GM23248 (cell line): Measurements from ENCODE around the gene NAALADL2. TPM values are rescaled to one million over a fixed set of nuclear protein-coding genes. Genes with fewer than 3 reads are reported as not detected.

Source experiments
- DNase-seq: peaks from one replicate; pipeline ENCODE4 v3.0.0-alpha.2; 2015
- H2AFZ ChIP-seq: fragments of 200-600 bp; sonication (generic); 2 replicates; pipeline ENCODE4 v1.6.1; 2016; ENCODE audit warnings: antibody characterized with exemption
- H3F3A ChIP-seq: fragments of 200-600 bp; sonication (generic); 2 replicates; pipeline ENCODE4 v1.6.1; 2016; ENCODE audit warnings: mild to moderate bottlenecking, antibody characterized with exemption, mixed run types; ENCODE audit not compliant: insufficient read depth
- H3K27ac ChIP-seq: fragments of 200-600 bp; sonication (generic); 2 replicates; pipeline ENCODE4 v1.5.1; 2016; ENCODE audit warnings: mild to moderate bottlenecking
- H3K27me3 ChIP-seq: fragments of 200-600 bp; sonication (generic); replicated peaks from 2 replicates; pipeline ENCODE4 v1.6.1; 2016; ENCODE audit warnings: mild to moderate bottlenecking; ENCODE audit not compliant: insufficient read depth
- H3K36me3 ChIP-seq: fragments of 200-600 bp; sonication (generic); 2 replicates; pipeline ENCODE4 v1.6.1; 2016; ENCODE audit warnings: low read depth, mild to moderate bottlenecking
- H3K4me1 ChIP-seq: fragments of 200-600 bp; sonication (generic); 2 replicates; pipeline ENCODE4 v1.6.1; 2016; ENCODE audit warnings: mild to moderate bottlenecking; ENCODE audit not compliant: insufficient read depth
- H3K4me2 ChIP-seq: fragments of 200-600 bp; sonication (generic); one replicate; pipeline ENCODE4 v1.6.1; 2016; ENCODE audit warnings: mild to moderate bottlenecking; ENCODE audit not compliant: unreplicated experiment
- H3K4me3 ChIP-seq: fragments of 200-600 bp; sonication (generic); 2 replicates; pipeline ENCODE4 v1.5.1; 2016; ENCODE audit warnings: mild to moderate bottlenecking
- H3K79me2 ChIP-seq: fragments of 200-600 bp; sonication (generic); 2 replicates; pipeline ENCODE4 v1.6.1; 2016; ENCODE audit warnings: mild to moderate bottlenecking; ENCODE audit not compliant: insufficient read depth
- H3K9ac ChIP-seq: fragments of 200-600 bp; sonication (generic); 2 replicates; pipeline ENCODE4 v1.6.1; 2016; ENCODE audit warnings: mild to moderate bottlenecking
- H3K9me2 ChIP-seq: fragments of 200-600 bp; sonication (generic); 2 replicates; pipeline ENCODE4 v1.6.1; 2016; ENCODE audit warnings: mixed run types, mild to moderate bottlenecking, moderate library complexity; ENCODE audit not compliant: insufficient read depth
- H3K9me3 ChIP-seq: fragments of 200-600 bp; sonication (generic); one replicate; pipeline ENCODE4 v1.6.1; 2017; ENCODE audit warnings: low read depth
- H4K20me1 ChIP-seq: fragments of 200-600 bp; sonication (generic); 2 replicates; pipeline ENCODE4 v1.6.0; 2016; ENCODE audit not compliant: insufficient read depth
- EZH2 ChIP-seq: fragments of 200-600 bp; sonication (generic); IDR thresholded peaks from 2 replicates; pipeline ENCODE4 v1.6.1; 2018; ENCODE audit warnings: antibody characterized with exemption, mild to moderate bottlenecking; ENCODE audit not compliant: insufficient read depth, poor library complexity, severe bottlenecking
- EZH2phosphoT487 ChIP-seq: fragments of 200-600 bp; sonication (generic); IDR thresholded peaks from 2 replicates; pipeline ENCODE4 v1.6.1; 2018; ENCODE audit warnings: antibody characterized with exemption, moderate library complexity, mild to moderate bottlenecking, low read depth; ENCODE audit not compliant: insufficient read depth
- WGBS, 2 experiments: methylation state at CpG; one replicate each; pipeline ENCODE4 v1.1.6; 2015 to 2017; ENCODE audit warnings: low lambda C conversion rate in 2 of 2, low coverage in 1 of 2; ENCODE audit errors: missing lambda C conversion rate in 2 of 2; 5-methylcytosine and 5-hydroxymethylcytosine counted together
- in situ Hi-C: fragments of 300-500 bp; cut with MboI; formaldehyde crosslinking; loops from 2 replicates; pipeline ENCODE4 v1.15.0; 2020
- polyA plus RNA-seq: library from polyadenylated mRNA; unstranded; fragments of >200 nt; fragmentation: Nextera tagmentation; extraction: Ambion mirVana; gene quantifications from 2 replicates; pipeline ENCODE4 v1.2.1, GENCODE V29; 2016
- total RNA-seq: library from RNA; depleted of rRNA; stranded (reverse); fragments of >200 nt; shearing (Covaris generic); gene quantifications from 2 replicates; pipeline ENCODE4 v1.2.3, GENCODE V29; 2014

The NAALADL2 gene
- total and polyA plus RNA-seq, 2 experiments from 2014 or later: 20.5 to 81.0 TPM

GRCh38 chr3:174821477-174821876 lies 37.7 kb upstream of the NAALADL2 start:
- H3K4me1 ChIP-seq: peaks cover 3% of the 10 kb centered on the region; the same call in 1 of the 2 replicates
- H4K20me1 ChIP-seq: no peaks in the 10 kb centered on the region
- no peaks in the 10 kb centered on the region for H3K9me3 ChIP-seq
- H2AFZ ChIP-seq: no peak overlapping the region
- in situ Hi-C loops: no loop called here
- peaks cover 3% of the 10 kb centered on the region; the same call in 1 of the 2 replicates for H3K9me2 ChIP-seq
- H3K27me3 ChIP-seq: no peaks in the 10 kb centered on the region
- no peaks in the 10 kb centered on the region for H3K36me3 ChIP-seq
- H3K4me3 ChIP-seq: no peak overlapping the region
- no peaks in the 10 kb centered on the region for H3F3A ChIP-seq
- no peak overlapping the region for H3K9ac ChIP-seq
- no peak overlapping the region for H3K4me2 ChIP-seq
- peak; percentile 2 for DNase-seq
- no peak overlapping the region for H3K27ac ChIP-seq
- TF ChIP-seq EZH2phosphoT487: no peak
- no peak for TF ChIP-seq EZH2
- no peaks in the 10 kb centered on the region for H3K79me2 ChIP-seq

DNA sequence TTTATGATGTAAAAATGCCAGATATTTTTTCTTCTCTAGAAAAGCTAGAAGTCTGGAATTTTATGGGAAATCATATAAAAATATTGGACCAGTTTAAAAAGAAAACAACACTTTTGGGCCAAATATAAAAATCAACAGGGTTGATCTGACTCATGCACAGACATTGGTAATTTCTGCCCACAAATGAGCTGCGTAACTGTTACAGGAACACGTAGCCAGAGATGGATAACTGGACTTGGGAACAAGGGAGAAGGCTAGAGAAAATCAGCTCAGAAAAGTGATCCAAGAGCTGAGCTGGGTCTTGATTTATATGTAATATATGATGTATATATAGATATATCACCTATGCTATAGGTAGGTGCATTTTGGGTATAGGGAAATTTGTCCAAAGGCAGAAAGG lies 36.8 kb upstream of the NAALADL2 start:
- 59 to 77% methylated on average over 2 of the region's 2 CpGs for WGBS, 2 experiments
- Histone ChIP-seq H3K27me3 (no peaks in the 10 kb centered on the region), H3K4me2 (no peak overlapping the region), H3K9me2 (no peaks in the 10 kb centered on the region), H3K79me2 (no peaks in the 10 kb centered on the region), H3K4me1 (peaks cover 3% of the 10 kb centered on the region; the same call in 1 of the 2 replicates), H3K36me3 (no peaks in the 10 kb centered on the region), H3F3A (no peaks in the 10 kb centered on the region), H2AFZ (0 out of 2 replicates have a peak overlapping the region, but pooled peaks have one; percentile 10), H4K20me1 (no peaks in the 10 kb centered on the region), H3K9ac (no peak overlapping the region), H3K27ac (no peak overlapping the region), H3K4me3 (no peak overlapping the region), H3K9me3 (no peaks in the 10 kb centered on the region)
- in situ Hi-C loops: no loop called here
- TF ChIP-seq EZH2phosphoT487 (no peak), EZH2 (no peak)
- peak; percentile 23 for DNase-seq

GRCh38 chr3:174826069-174826468 lies 33.1 kb upstream of the NAALADL2 start:
- H2AFZ ChIP-seq: no peak overlapping the region
- in situ Hi-C loops: no loop called here
- H3K4me1 ChIP-seq: peaks cover 3% of the 10 kb centered on the region; the same call in 1 of the 2 replicates
- no peak overlapping the region for H3K4me3 ChIP-seq
- H3K79me2 ChIP-seq: no peaks in the 10 kb centered on the region
- DNase-seq: no peak
- H3K4me2 ChIP-seq: no peak overlapping the region
- H3F3A ChIP-seq: no peaks in the 10 kb centered on the region
- no peaks in the 10 kb centered on the region for H4K20me1 ChIP-seq
- no peak overlapping the region for H3K27ac ChIP-seq
- no peaks in the 10 kb centered on the region for H3K9me3 ChIP-seq
- H3K27me3 ChIP-seq: no peaks in the 10 kb centered on the region
- H3K9ac ChIP-seq: no peak overlapping the region
- H3K9me2 ChIP-seq: no peaks in the 10 kb centered on the region
- TF ChIP-seq EZH2 (no peak), EZH2phosphoT487 (no peak)
- H3K36me3 ChIP-seq: no peaks in the 10 kb centered on the region

DNA sequence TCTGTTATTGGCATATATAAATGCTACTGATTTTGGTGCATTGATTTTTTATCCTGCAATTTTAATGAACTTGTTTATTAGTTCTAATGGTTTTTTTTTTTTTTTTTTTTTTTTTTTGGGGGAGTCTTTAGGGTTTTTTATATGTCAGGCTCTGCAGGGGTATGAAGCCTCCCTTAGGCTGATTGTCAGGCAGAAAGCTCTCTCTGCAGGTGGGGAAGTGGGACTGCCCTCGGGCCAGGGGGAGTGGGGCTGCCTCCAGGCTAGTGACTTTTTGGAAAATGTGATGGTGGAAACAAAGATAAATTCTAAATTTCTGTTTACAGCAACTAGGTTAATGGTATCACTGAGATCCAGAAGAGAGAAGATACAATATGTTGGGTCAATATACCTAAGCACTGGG lies 14.4 kb upstream of the NAALADL2 start:
- H3K9me2 ChIP-seq: no peaks in the 10 kb centered on the region
- no peak overlapping the region for H3K27ac ChIP-seq
- no peak for DNase-seq
- H3K4me1 ChIP-seq: no peaks in the 10 kb centered on the region
- H4K20me1 ChIP-seq: no peaks in the 10 kb centered on the region
- WGBS, 2 experiments: 54 to 67% methylated on average over 1 of the region's 1 CpG
- no peak overlapping the region for H2AFZ ChIP-seq
- H3F3A ChIP-seq: no peaks in the 10 kb centered on the region
- no peak overlapping the region for H3K9ac ChIP-seq
- no peaks in the 10 kb centered on the region for H3K27me3 ChIP-seq
- no peaks in the 10 kb centered on the region for H3K79me2 ChIP-seq
- H3K9me3 ChIP-seq: no peaks in the 10 kb centered on the region
- no peak for TF ChIP-seq EZH2phosphoT487
- no peak for TF ChIP-seq EZH2
- no peak overlapping the region for H3K4me2 ChIP-seq
- no peaks in the 10 kb centered on the region for H3K36me3 ChIP-seq
- no peak overlapping the region for H3K4me3 ChIP-seq
- in situ Hi-C loops: no loop called here

DNA sequence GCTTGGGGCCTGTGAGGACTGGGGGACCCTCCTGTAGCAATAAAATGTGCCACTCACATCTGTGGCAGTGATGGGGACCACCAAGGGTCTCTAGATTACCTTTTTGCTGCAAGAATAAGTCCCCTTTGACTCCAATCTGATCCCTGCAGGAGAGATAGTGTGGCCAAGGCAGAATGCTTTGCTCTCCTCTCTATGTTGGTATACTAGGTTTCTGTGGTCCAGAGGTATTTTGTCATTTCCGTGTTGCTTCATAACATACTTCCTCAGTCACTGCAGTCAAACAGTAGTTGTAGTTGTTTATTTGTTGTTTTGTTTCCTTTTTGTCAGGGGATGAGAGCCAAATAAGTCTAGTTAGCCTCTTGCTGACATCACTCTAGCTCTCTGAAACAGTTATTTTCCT lies 13.1 kb upstream of the NAALADL2 start:
- in situ Hi-C loops: no loop called here
- TF ChIP-seq EZH2phosphoT487 (no peak), EZH2 (no peak)
- DNase-seq: no peak
- H3K4me1 ChIP-seq: no peaks in the 10 kb centered on the region
- H3K9me2 ChIP-seq: no peaks in the 10 kb centered on the region
- no peaks in the 10 kb centered on the region for H3K36me3 ChIP-seq
- no peaks in the 10 kb centered on the region for H3F3A ChIP-seq
- H3K27me3 ChIP-seq: no peaks in the 10 kb centered on the region
- 70 to 93% methylated on average over 1 of the region's 1 CpG for WGBS, 2 experiments
- no peak overlapping the region for H2AFZ ChIP-seq
- no peaks in the 10 kb centered on the region for H3K9me3 ChIP-seq
- H3K79me2 ChIP-seq: no peaks in the 10 kb centered on the region
- no peak overlapping the region for H3K27ac ChIP-seq
- no peak overlapping the region for H3K4me3 ChIP-seq
- no peaks in the 10 kb centered on the region for H4K20me1 ChIP-seq
- no peak overlapping the region for H3K9ac ChIP-seq
- H3K4me2 ChIP-seq: no peak overlapping the region
